GM12873 (cell line): Measurements from ENCODE around the gene DENND11.

Experiments
- TF ChIP-seq, protein P1 (sequence below): IDR thresholded peaks from 2 replicates; pipeline ENCODE4 v1.5.1; 2012; ENCODE audit warnings: low read depth, mild to moderate bottlenecking, moderate library complexity, low read length, control low read depth; ENCODE audit not compliant: insufficient read depth; ENCODE audit errors: missing control alignments

Gene DENND11, protein sequence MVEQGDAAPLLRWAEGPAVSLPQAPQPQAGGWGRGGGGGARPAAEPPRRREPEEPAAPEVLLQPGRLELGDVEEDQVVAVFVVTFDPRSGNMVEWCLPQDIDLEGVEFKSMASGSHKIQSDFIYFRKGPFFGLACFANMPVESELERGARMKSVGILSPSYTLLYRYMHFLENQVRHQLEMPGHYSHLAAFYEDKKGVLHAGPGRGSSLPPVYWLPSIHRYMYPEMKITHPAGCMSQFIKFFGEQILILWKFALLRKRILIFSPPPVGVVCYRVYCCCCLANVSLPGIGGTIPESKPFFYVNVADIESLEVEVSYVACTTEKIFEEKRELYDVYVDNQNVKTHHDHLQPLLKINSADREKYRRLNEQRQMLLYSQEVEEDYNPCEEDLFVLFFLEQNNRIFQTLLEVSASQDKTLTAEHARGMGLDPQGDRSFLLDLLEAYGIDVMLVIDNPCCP

GRCh38 chr7:141702047-141702567 lies at the start of gene DENND11:
Gene DENND11, minus strand, starts transcription at chr7:141702166. Its CDS starts 13 bp downstream, at chr7:141702153.
- TF ChIP-seq, protein P1, sequence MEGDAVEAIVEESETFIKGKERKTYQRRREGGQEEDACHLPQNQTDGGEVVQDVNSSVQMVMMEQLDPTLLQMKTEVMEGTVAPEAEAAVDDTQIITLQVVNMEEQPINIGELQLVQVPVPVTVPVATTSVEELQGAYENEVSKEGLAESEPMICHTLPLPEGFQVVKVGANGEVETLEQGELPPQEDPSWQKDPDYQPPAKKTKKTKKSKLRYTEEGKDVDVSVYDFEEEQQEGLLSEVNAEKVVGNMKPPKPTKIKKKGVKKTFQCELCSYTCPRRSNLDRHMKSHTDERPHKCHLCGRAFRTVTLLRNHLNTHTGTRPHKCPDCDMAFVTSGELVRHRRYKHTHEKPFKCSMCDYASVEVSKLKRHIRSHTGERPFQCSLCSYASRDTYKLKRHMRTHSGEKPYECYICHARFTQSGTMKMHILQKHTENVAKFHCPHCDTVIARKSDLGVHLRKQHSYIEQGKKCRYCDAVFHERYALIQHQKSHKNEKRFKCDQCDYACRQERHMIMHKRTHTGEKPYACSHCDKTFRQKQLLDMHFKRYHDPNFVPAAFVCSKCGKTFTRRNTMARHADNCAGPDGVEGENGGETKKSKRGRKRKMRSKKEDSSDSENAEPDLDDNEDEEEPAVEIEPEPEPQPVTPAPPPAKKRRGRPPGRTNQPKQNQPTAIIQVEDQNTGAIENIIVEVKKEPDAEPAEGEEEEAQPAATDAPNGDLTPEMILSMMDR: no peak

DNA sequence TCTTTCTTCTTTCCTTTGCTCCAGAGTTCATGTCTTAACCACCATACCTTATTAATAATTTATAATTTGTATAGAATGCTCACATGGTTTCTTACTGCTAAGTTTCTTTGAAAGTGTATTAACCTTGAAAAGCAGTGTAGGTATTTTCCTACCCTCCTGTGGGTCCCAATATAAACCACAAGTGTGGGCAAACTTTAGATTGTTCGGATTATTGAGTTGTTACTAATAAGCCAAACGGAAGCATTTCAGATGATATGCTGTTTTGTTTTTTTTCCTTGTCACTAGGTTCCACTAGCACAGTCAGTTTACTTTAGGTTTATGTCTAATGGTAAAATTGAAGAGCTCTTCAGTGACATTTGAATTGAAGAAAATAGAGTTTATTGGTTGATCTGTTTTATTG lies 46.4 kb upstream of the DENND11 start:
- TF ChIP-seq, protein P1: no peak

DNA sequence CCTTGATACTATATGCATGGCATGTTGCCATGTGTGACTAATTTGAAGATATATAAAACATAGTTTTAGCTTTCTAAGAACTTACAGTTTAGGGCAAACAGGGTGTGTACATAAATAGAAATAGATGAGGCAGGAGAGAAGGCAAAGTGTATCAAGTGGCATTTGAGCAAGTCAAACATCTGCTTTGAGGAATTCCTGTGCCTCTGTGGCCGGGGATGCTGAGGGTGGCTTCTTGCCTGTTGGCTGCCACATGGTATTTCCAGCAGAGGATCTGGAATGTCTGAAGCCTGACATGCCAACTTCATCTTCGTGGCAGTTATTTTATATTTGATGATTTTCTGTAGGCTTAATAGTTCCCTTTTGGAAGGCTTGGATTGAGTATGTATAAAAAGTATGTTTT lies 42.2 kb upstream of the DENND11 start:
- TF ChIP-seq, protein P1: no peak

DNA sequence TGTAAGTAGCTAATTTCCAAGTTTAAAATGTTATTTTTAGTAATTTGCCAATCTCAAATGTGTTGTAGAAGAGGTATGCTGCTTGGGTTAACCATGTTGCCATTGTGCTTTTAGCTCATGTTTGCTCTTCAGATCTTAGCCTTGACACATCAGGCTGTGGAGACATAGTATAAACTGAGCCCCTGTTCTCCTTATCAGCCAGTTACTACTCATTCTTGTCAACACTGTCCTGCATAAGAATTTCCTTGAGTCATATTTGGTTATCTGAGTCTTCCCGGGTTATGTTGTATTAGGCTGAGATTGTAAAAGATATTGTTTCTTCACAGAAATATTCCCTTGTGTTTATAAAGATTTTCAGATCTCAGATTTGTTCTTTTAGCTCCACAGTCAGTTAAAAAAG lies 40.3 kb upstream of the DENND11 start:
- TF ChIP-seq, protein P1: no peak

GRCh38 chr7:141739250-141739649 lies 37.3 kb upstream of the DENND11 start:
- TF ChIP-seq, protein P1: no peak

GRCh38 chr7:141738592-141739013 lies 36.6 kb upstream of the DENND11 start:
- TF ChIP-seq, protein P1: no peak

DNA sequence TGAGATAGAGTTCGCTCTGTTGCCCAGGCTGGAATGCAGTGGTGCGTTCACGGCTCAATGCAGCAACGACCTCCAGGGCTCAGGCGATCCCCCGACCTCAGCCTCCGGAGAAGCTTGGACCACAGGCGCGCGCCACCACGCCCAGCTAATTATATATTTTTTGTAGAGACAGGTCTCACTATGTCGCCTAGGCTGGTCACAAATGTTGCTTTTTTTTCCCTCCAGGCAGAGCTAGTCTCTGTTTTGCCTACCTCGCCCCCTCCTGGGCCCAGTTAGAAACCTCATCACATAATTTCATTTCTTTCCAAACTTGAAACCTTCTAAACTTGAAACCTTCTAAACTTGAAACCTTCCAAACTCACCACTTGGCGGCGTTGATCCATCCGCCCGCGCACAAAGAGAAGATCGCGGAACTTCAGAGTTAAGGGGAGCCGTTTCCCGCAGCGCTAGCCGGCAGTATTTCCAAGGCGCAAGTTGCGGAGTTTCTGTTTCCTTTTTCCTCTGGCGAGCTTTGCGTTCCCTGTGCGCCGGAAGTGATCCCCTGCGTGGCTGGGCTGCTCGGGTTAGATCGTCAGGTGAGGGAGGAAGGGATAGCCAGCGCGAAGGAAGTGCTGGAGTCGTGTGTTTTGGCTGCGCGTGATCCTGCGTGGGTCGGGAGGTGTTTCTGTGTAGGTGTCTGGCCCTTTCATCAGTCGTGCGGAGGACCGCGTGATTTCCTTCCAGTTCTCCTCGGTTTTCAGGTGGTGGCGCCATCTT lies 36.0 kb upstream of the DENND11 start, which contains the start of gene SSBP1:
Gene SSBP1, plus strand, starts transcription at position 523 of the 756 bp plus-strand sequence. CDS start 809 bp downstream, outside the sequence.
- TF ChIP-seq, protein P1: peak; percentile 78
